ENCODE data around the gene BIRC2.

BIRC2 gene

GRCh38 chr11:102399189-102399588 is 52.2 kb downstream of the BIRC2 start:
- DNase-seq (ENCODE audit: low read depth in 2 of 3, low spot score in 2 of 3): no peak

- DNase-seq (ENCODE audit: low read depth in 2 of 3, low spot score in 2 of 3): no peak
These were observed 53.6 kb downstream of the BIRC2 start for GRCh38 chr11:102400603-102401002.

- no peak for DNase-seq (ENCODE audit: low read depth in 2 of 3, low spot score in 2 of 3)
These were observed 54.9 kb downstream of the BIRC2 start for GRCh38 chr11:102401905-102402304.

GRCh38 chr11:102402548-102402947 is 55.5 kb downstream of the BIRC2 start:
- no peak for DNase-seq (ENCODE audit: low read depth in 2 of 3, low spot score in 2 of 3)

DNA sequence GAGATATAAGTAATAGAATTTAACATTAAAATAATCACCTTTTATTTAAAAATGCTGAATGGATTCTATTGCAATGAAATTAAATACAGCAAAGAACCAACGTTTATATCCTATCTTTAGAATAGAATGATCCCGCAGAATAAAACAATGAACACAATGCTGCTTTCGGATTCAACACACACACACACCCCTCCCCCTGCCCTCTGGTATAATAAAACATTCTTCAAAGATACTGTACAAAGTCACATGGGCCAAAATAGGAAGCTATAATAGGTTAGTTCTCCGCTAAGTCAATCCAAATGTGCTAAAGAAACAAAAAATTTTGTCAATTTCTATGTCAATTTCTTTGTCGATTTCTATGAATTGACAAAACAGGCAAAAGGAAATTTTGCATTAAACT is 58.5 kb downstream of the BIRC2 start:
- DNase-seq (ENCODE audit: low read depth in 2 of 3, low spot score in 2 of 3): no peak

GRCh38 chr11:102406099-102406498 is 59.1 kb downstream of the BIRC2 start:
- no peak for DNase-seq (ENCODE audit: low read depth in 2 of 3, low spot score in 2 of 3)

GRCh38 chr11:102407901-102408300 is 60.9 kb downstream of the BIRC2 start:
- DNase-seq (ENCODE audit: low read depth in 2 of 3, low spot score in 2 of 3): no peak

GRCh38 chr11:102408339-102408738 is 61.3 kb downstream of the BIRC2 start:
- no peak for DNase-seq (ENCODE audit: low read depth in 2 of 3, low spot score in 2 of 3)

GRCh38 chr11:102410382-102410784 is 63.4 kb downstream of the BIRC2 start:
- DNase-seq (ENCODE audit: low read depth in 2 of 3, low spot score in 2 of 3): no peak

GRCh38 chr11:102411142-102411541 is 64.1 kb downstream of the BIRC2 start:
- DNase-seq (ENCODE audit: low read depth in 2 of 3, low spot score in 2 of 3): no peak

GRCh38 chr11:102413497-102413896 is 66.5 kb downstream of the BIRC2 start:
- no peak for DNase-seq (ENCODE audit: low read depth in 2 of 3, low spot score in 2 of 3)

DNA sequence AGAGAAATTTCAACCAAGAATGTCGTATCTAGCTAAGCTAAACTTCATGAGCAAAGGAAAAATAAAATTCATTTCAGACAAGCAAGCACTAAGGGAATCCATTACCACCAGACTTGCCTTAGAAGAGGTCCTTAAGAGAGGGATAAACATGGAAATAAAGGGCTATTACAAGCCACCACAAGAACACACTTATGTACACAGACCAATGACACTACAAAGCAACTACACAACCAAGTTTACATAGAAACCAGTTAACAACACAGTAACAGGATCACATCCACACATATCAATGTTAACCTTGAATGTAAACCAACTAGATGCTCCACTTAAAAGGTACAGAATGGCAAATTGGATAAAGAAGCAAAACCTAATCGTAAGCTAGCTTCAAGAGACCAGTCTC is 67.5 kb downstream of the BIRC2 start:
- DNase-seq (ENCODE audit: low read depth in 2 of 3, low spot score in 2 of 3): no peak

GRCh38 chr11:102415304-102415916 is 68.4 kb downstream of the BIRC2 start:
- DNase-seq (ENCODE audit: low read depth in 2 of 3, low spot score in 2 of 3): no peak

DNA sequence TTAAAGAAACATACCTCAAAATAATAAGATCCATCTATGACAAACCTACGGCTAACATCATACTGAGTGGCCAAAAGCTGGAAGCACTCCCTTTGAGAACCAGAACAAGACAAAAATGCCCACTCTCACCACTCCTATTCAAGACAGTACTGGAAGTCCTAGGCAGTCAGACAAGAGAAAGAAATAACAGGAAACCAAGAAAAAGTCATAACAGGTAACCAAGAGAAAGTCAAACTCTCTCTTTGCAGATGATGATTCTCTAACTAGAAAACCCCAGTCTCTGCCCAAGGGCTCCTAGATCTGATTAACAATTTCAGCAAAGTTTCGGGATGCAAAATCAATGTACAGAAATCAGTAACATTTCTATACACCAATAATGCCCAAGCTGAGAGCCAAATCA is 70.0 kb downstream of the BIRC2 start:
- no peak for DNase-seq (ENCODE audit: low read depth in 2 of 3, low spot score in 2 of 3)

DNA sequence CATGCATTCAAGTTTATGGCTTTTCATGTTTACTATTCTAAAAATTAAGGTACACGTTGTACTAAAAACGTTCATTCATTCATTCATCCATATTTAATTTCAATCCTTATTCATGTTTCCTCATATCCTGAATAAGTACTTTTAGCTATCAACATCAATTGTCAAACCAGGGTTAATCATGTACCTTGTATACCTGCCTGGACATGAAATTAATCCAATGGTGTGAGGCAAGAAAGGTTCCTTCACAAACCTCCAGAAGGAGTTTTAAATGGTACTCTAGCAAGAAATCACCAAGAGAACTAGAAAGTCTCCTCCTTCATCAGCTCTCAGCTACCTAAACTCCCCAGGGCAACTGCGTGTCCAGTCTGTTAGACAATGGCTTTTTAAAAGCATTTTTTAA is 72.2 kb downstream of the BIRC2 start:
- DNase-seq (ENCODE audit: low read depth in 2 of 3, low spot score in 2 of 3): no peak

- peak in 1 of 3 experiments; percentile 13 for DNase-seq (ENCODE audit: low read depth in 2 of 3, low spot score in 2 of 3)
These were observed 73.5 kb downstream of the BIRC2 start for GRCh38 chr11:102420547-102420946.

DNA sequence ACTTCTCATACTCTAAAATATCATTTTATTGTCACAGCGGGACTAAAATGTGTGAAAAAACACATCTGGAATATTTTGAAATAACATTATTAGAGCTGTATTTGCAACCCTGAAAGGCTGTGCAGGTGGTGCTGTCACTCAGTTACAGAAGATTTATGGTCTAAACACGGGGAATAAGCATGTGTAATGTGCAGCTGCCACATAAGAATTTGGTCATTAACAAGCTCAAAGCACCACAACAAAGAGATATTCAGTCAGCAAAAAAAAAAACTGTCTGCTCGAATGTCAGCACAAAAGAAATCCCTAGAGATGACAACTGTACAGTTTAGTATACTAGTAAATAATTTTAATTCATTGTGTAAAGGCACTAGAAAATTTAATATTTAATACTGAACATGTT is 74.2 kb downstream of the BIRC2 start:
- DNase-seq (ENCODE audit: low read depth in 2 of 3, low spot score in 2 of 3): no peak

DNA sequence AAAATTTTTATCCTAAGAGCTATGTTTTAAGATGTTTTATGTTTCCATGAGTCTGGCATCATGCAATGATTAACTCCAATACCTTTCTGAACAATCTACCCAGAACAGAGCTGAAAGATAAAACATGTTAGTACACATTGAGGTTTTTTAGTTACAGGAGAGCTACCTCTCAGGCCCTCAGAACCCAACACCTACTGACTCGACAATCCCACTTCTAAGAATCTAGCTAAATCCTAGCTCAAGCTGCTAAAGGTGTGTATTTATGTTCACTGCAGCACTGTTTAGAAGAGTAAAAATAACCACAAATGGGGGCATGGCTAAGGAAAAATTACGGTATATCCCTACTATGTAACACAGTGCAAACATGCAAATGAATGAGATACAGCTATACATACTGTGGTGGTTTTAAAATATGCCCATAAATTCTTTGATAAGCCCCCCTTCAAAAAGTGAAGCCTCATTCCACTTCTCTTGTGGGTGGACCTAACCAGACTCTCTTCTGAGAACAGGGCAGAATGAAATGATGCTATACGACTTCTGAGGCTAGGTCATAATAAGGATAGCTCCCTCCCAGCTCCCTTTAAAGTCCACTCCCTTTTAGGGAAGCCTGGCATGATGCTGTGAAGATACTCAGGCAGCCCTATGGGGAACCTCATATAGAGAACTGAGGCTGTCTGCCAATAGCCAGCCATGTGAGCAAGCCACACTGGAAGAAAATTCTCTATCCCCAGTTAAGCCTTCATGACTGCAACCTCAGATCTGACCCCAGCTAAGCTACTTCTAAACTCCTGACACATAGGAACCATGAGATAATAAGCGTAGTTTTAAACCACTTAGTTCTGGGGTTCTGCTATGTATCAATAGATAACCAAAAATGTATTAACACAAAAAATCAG is 76.1 kb downstream of the BIRC2 start:
- no peak for DNase-seq (ENCODE audit: low read depth in 2 of 3, low spot score in 2 of 3)

DNA sequence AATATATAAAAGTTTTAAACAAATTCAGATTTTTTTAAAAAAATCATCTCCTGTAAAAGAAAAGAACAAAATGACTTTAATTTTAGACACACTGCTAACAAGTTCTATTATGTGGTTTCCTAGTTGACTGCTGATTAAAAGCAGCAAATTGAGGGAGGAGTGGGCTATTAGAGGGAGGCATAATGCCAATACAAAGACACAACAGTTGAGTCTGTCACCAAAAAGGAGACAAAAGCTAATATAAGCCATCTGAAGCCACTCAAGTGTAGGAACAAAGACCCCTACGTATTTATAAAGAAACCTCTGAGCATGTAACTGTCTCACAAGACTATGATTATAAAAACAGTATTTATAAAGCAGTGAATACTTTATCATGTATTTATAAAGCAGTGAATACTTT is 76.9 kb downstream of the BIRC2 start:
- no peak for DNase-seq (ENCODE audit: low read depth in 2 of 3, low spot score in 2 of 3)

DNA sequence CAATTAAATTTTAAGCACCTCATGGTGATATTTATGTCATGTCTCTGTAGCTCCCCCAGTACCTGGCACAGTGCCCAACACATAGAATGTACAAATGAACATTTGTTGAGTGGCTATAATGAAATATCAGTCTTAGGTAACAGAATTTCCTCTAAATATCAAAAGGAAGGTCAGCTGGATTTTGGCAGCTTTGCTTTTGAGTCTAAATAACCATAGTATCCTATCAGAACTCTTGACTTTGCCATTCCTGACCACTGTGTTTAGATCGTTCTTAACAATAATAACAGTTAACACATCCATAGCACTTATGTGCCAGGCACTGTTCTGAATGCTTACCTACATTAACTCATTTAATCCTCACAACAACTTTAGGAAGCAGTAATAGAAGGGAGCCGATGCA is 79.0 kb downstream of the BIRC2 start:
- no peak for DNase-seq (ENCODE audit: low read depth in 2 of 3, low spot score in 2 of 3)

DNA sequence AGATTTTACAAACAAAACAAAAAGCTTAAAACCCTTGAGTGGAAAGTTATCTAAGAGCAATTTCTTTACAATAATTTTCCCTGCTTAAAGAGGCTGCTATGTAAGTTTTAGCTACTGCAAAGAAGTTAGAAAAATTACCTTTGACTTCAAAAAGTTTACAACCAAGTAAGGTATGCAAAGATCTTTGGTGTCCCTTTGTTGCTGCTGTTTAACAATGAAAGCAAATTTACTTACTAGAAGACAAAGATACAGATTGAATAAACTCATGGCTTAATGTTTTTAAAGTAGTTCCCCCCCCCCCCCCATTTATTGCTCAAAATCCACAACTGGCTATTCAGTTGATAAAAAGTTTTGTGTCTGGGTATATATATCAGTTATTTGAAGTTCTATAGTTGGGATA is 79.6 kb downstream of the BIRC2 start:
- no peak for DNase-seq (ENCODE audit: low read depth in 2 of 3, low spot score in 2 of 3)

GRCh38 chr11:102427068-102427467 is 80.1 kb downstream of the BIRC2 start:
- no peak for DNase-seq (ENCODE audit: low read depth in 2 of 3, low spot score in 2 of 3)

All from activated CD8-positive, alpha-beta memory T cell treated with anti-CD3 and anti-CD28 coated beads for 48 hours (primary cell).